HepG2 (cell line): ENCODE data around the gene TSACC. TPM values are rescaled to one million over a fixed set of nuclear protein-coding genes. Genes with fewer than 3 reads are reported as not detected.
A peak's percentile ranks its signal among the peaks of the same experiment; 100 is the strongest.

ENCODE experiments used
- ATAC-seq: fragments of 200-7000 bp; cut with Tn5 transposase; 3 replicates; pipeline ENCODE4 v1.9.1; 2020; ENCODE audit warnings: mild to moderate bottlenecking, moderate library complexity
- BruUV-seq: library from RNA; stranded (reverse); fragments of 400-500 nt; replicated peaks from 2 replicates; lab custom pipeline; 2021; lab: Mats Ljungman, UMichigan
- CTCF ChIA-PET: fragments of 300-600 bp; formaldehyde crosslinking; extraction: SDS; loops from one replicate; lab custom pipeline; 2021; ENCODE audit warnings: low total read pairs, inconsistent platforms, low intra/inter-chr PET ratio; lab: Yijun Ruan, JAX
- POLR2A ChIA-PET: fragments of 350-600 bp; sonication (Branson Sonifier 250); formaldehyde crosslinking; loops from one replicate; lab custom pipeline; 2020; ENCODE audit warnings: antibody characterized with exemption, inconsistent platforms; lab: Yijun Ruan, JAX
- DNase-seq: peaks from one replicate; pipeline ENCODE4 v3.0.0-alpha.2; 2015; ENCODE audit warnings: low spot score
- FAIRE-seq: peaks from 3 replicates; lab custom pipeline; 2011; peaks lifted over from hg19 to GRCh38; lab: Jason Lieb, UNC
- H2AFZ ChIP-seq: one replicate; pipeline ENCODE4 v1.6.1; 2011; ENCODE audit warnings: low read length, inconsistent platforms
- H3K27ac ChIP-seq: fragments of 300-600 bp; 3 replicates; pipeline ENCODE4 v1.8.0; 2011; ENCODE audit warnings: mixed run types, mild to moderate bottlenecking, mixed read lengths, low read length, inconsistent platforms; ENCODE audit not compliant: insufficient read depth; ENCODE audit errors: extremely low read length
- H3K27me3 ChIP-seq, 2 experiments: fragments of 200-600 bp in 1 of 2; 2 replicates in 1 of 2; 3 replicates in 1 of 2; pipeline versions ENCODE4 v1.6.0 to v1.8.0; 2011; ENCODE audit warnings: low read length in 2 of 2, mild to moderate bottlenecking in 2 of 2, moderate library complexity in 2 of 2, inconsistent platforms in 1 of 2; ENCODE audit not compliant: insufficient read depth in 2 of 2, control insufficient read depth in 1 of 2
- H3K36me3 ChIP-seq, 2 experiments: fragments of 200-600 bp in 1 of 2; replicated peaks in 1 of 2; 2 replicates in 1 of 2; 3 replicates in 1 of 2; pipeline versions ENCODE4 v1.5.1 to v1.8.0; 2011; ENCODE audit warnings: low read length in 2 of 2, inconsistent platforms in 1 of 2; ENCODE audit not compliant: insufficient read depth in 2 of 2, control insufficient read depth in 1 of 2
- H3K4me1 ChIP-seq: 2 replicates; pipeline ENCODE4 v1.5.1; 2012; ENCODE audit warnings: low read length, inconsistent platforms; ENCODE audit not compliant: insufficient read depth
- H3K4me2 ChIP-seq: 2 replicates; pipeline ENCODE4 v1.6.0; 2011; ENCODE audit warnings: low read depth, low read length, inconsistent platforms
- H3K4me3 ChIP-seq, 3 experiments: fragments of 200-600 bp in 1 of 3; sonication (generic), shearing (Covaris generic) in 1 of 3; replicated peaks in 1 of 3; 2 replicates each; pipeline ENCODE4 v1.5.1; 2011 to 2016; ENCODE audit warnings: low read length in 3 of 3, inconsistent platforms in 2 of 3, low read depth in 2 of 3, mild to moderate bottlenecking in 2 of 3, control low read depth in 1 of 3, mixed read lengths in 1 of 3; ENCODE audit not compliant: insufficient read depth in 1 of 3
- H3K79me2 ChIP-seq: one replicate; pipeline ENCODE4 v1.6.1; 2011; ENCODE audit warnings: low read length, inconsistent platforms; ENCODE audit not compliant: insufficient read depth
- H3K9ac ChIP-seq: 2 replicates; pipeline ENCODE4 v1.6.0; 2011; ENCODE audit warnings: mild to moderate bottlenecking, low read depth, low read length, inconsistent platforms; ENCODE audit not compliant: insufficient read depth
- H3K9me3 ChIP-seq: 2 replicates; pipeline ENCODE4 v1.5.1; 2012; ENCODE audit warnings: mild to moderate bottlenecking, low read length
- H4K20me1 ChIP-seq: 2 replicates; pipeline ENCODE4 v1.6.0; 2011; ENCODE audit warnings: inconsistent platforms, mild to moderate bottlenecking, low read length, moderate library complexity; ENCODE audit not compliant: insufficient read depth
- DNMT1 ChIP-seq: sonication (generic); formaldehyde crosslinking; IDR thresholded peaks from 2 replicates; pipeline ENCODE4 v1.5.1; 2020; ENCODE audit warnings: mild to moderate bottlenecking, missing genetic modification reagents
- GPN1 ChIP-seq: sonication (generic); formaldehyde crosslinking; IDR thresholded peaks from 2 replicates; pipeline ENCODE4 v1.5.1; 2020; ENCODE audit warnings: missing genetic modification reagents, borderline replicate concordance
- HDAC2 ChIP-seq: sonication (generic); formaldehyde crosslinking; IDR thresholded peaks from 2 replicates; pipeline ENCODE4 v1.4.0; 2020; ENCODE audit warnings: missing genetic modification reagents
- HMGA1 ChIP-seq: sonication (generic); formaldehyde crosslinking; conservative IDR thresholded peaks from 2 replicates; pipeline ENCODE4 v1.4.0; 2020; ENCODE audit warnings: missing genetic modification reagents
- JUND ChIP-seq: sonication (generic); formaldehyde crosslinking; IDR thresholded peaks from 2 replicates; pipeline ENCODE4 v1.8.0; 2022; ENCODE audit warnings: mild to moderate bottlenecking, missing genetic modification reagents
- MIER2 ChIP-seq: IDR thresholded peaks from 2 replicates; pipeline ENCODE4 v1.6.1; 2016; ENCODE audit warnings: missing biosample characterization, missing genetic modification reagents
- NCOA2 ChIP-seq: sonication (generic); formaldehyde crosslinking; IDR thresholded peaks from 2 replicates; pipeline ENCODE4 v1.8.0; 2022; ENCODE audit warnings: inconsistent platforms
- NFE2 ChIP-seq: sonication (generic); formaldehyde crosslinking; IDR thresholded peaks from 2 replicates; pipeline ENCODE4 v1.4.0; 2020; ENCODE audit warnings: missing genetic modification reagents
- POGZ ChIP-seq: sonication (generic); formaldehyde crosslinking; IDR thresholded peaks from 2 replicates; pipeline ENCODE4 v1.4.0; 2020; ENCODE audit warnings: mild to moderate bottlenecking, missing genetic modification reagents
- SMYD3 ChIP-seq: sonication (generic); formaldehyde crosslinking; IDR thresholded peaks from 2 replicates; pipeline ENCODE4 v1.8.1; 2023; ENCODE audit warnings: mild to moderate bottlenecking, missing genetic modification reagents
- ZKSCAN5 ChIP-seq: sonication (generic); formaldehyde crosslinking; IDR thresholded peaks from 2 replicates; pipeline ENCODE4 v1.5.1; 2020; ENCODE audit warnings: mild to moderate bottlenecking, missing genetic modification reagents
- ZNF207 ChIP-seq: fragments of 450-650 bp; IDR thresholded peaks from 2 replicates; pipeline ENCODE4 v1.6.1; 2016; ENCODE audit warnings: antibody characterized with exemption, borderline replicate concordance
- ZNF253 ChIP-seq: sonication (generic); formaldehyde crosslinking; IDR thresholded peaks from 2 replicates; pipeline ENCODE4 v1.8.0; 2022; ENCODE audit warnings: mild to moderate bottlenecking, missing genetic modification reagents, borderline replicate concordance
- ZNF33A ChIP-seq: sonication (generic); formaldehyde crosslinking; IDR thresholded peaks from 2 replicates; pipeline ENCODE4 v1.5.1; 2020; ENCODE audit warnings: missing genetic modification reagents, mild to moderate bottlenecking, moderate library complexity, borderline replicate concordance
- WGBS: methylation state at CpG from one replicate; pipeline ENCODE4 v1.1.6; 2017; ENCODE audit warnings: low lambda C conversion rate; 5-methylcytosine and 5-hydroxymethylcytosine counted together
- in situ Hi-C: cut with HindIII; loops from 2 replicates; pipeline ENCODE4 v1.10.0; 2017; ENCODE audit warnings: low pct_unique_long_range_greater_than_20kb; ENCODE audit not compliant: extremely low pct_ligation_motif_present
- intact Hi-C: fragments of 100-400 bp; cut with micrococcal nuclease; formaldehyde crosslinking; loops from one replicate; pipeline ENCODE4 v1.10.0; 2022; ENCODE audit not compliant: unreplicated experiment
- polyA plus RNA-seq, 8 experiments: library from polyadenylated mRNA; depleted of rRNA in 3 of 8; stranded (reverse) in 7 of 8; unstranded in 1 of 8; fragments of >200 nt; fragmentation: Illumina TruSeq in 4 of 8; extraction: Trizol in 4 of 8; gene quantifications; 2 replicates each; pipeline versions ENCODE4 v1.2.1 to v1.2.3, GENCODE V29; 2011 to 2016; ENCODE audit warnings: low read depth in 4 of 8, missing spikeins in 1 of 8, mixed read lengths in 1 of 8; ENCODE audit not compliant: insufficient read depth in 1 of 8
- total RNA-seq, 5 experiments: library from RNA; depleted of rRNA; stranded (reverse); fragments of >200 nt; fragmentation: Illumina TruSeq; extraction: Trizol; gene quantifications; 2 replicates each; pipeline ENCODE4 v1.2.3, GENCODE V29; 2016; ENCODE audit warnings: low read depth in 1 of 5
- TF ChIP-seq, protein P1 (sequence below): sonication (generic); formaldehyde crosslinking; IDR thresholded peaks from 2 replicates; pipeline ENCODE4 v1.4.0; 2020; ENCODE audit warnings: missing genetic modification reagents, borderline replicate concordance
- TF ChIP-seq, protein P2 (sequence below): conservative IDR thresholded peaks from 2 replicates; pipeline ENCODE4 v1.6.1; 2018; ENCODE audit warnings: missing genetic modification reagents
- TF ChIP-seq, protein P3 (sequence below): sonication (generic); formaldehyde crosslinking; IDR thresholded peaks from 2 replicates; pipeline ENCODE4 v1.5.1; 2020; ENCODE audit warnings: missing genetic modification reagents, mild to moderate bottlenecking, borderline replicate concordance
- TF ChIP-seq, protein P4 (sequence below): sonication (generic); formaldehyde crosslinking; IDR thresholded peaks from 2 replicates; pipeline ENCODE4 v1.4.0; 2020; ENCODE audit warnings: missing genetic modification reagents

Gene TSACC
- total and polyA plus RNA-seq, 2 of the 13 experiments (the other 11 are each of a cell fraction or from before 2014, with no cell fraction given) = 1.5 to 2.6 TPM

DNA sequence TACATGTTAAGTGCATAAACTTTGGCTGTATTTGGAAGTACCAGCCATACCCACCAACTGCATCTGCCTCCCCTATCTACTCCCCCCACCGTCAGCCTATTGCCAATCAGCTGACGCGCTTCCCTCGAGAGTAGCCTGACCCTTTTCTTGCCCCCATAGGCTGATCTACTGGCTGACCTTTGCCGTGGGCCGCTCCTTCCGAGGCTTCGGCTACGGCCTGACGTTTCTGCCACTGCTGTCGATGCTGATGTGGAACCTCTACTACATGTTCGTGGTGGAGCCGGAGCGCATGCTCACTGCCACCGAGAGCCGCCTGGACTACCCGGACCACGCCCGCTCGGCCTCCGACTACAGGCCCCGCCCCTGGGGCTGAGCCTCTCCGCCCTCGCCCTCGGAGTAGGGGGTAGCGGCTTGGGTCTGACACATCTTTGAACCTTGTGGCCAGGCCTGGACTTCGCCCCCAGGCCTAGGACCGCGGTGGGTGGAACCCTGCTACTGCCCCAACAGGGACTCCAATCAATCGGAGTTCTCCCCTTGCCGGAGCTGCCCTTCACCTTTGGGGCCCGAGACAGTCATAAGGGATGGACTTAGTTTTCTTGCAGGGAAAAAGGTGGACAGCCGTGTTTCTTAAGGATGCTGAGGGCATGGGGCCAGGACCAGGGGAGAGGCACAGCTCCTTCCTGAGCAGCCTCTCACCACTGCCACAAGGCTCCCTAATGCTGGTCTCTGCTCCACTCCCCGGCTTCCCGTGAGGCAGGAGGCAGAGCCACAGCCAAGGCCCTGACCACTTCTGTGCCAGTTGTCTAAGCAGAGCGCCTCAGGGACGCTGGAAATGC is 46.9 kb upstream of the TSACC start:
- H3K4me2 ChIP-seq = peak overlapping the region; percentile 81
- H3K36me3 ChIP-seq = peaks cover 0 to 6% of the 10 kb centered on the region in 2 experiments; a peak in 2 of 5 replicates
- no TSS peak for BruUV-seq
- POLR2A ChIA-PET = interaction anchor here (0.9 to 9.2 kb wide), 8 partner anchors 9 to 80 kb away, joined by 3 to 115 read pairs (median 4); partner anchors contain the start of genes PMF1, SMG5 and TMEM79
- peak overlapping the region; percentile 94 for H3K27ac ChIP-seq
- ATAC-seq (peak; percentile 95), DNase-seq (peak; percentile 94), FAIRE-seq (peak; percentile 60)
- no peak overlapping the region for H2AFZ ChIP-seq
- in situ Hi-C loops = no loop called here
- 1% methylated on average over 9 of the region's 37 CpGs for WGBS
- peaks cover 8% of the 10 kb centered on the region for H3K79me2 ChIP-seq
- no peaks in the 10 kb centered on the region for H3K9me3 ChIP-seq
- no peaks in the 10 kb centered on the region for H3K27me3 ChIP-seq
- H3K4me3 ChIP-seq = peak overlapping the region; percentile 66 to 80 (median 73)
- no peaks in the 10 kb centered on the region for H4K20me1 ChIP-seq
- CTCF ChIA-PET = no interaction called here
- intact Hi-C loops = loop anchor here (5.0 kb wide), 1 partner anchor 46 kb away; the partner anchor contains the start of genes CCT3 and TSACC
- H3K9ac ChIP-seq = peak overlapping the region; percentile 81
- H3K4me1 ChIP-seq = peaks cover 44% of the 10 kb centered on the region
- TF ChIP-seq GPN1 (CRISPR knock-in tag) (no peak), HDAC2 (CRISPR knock-in tag) (peak; percentile 67), POGZ (CRISPR knock-in tag) (peak; percentile 88), ZKSCAN5 (CRISPR knock-in tag) (no peak), NCOA2 (peak; percentile 66), HMGA1 (CRISPR knock-in tag) (no peak), ZNF253 (CRISPR knock-in tag) (no peak), MIER2 (CRISPR knock-in tag) (0 out of 2 replicates have a peak, but pooled peaks have one; percentile 26), DNMT1 (no peak), ZNF33A (CRISPR knock-in tag) (no peak), NFE2 (CRISPR knock-in tag) (no peak), ZNF207 (no peak), SMYD3 (CRISPR knock-in tag) (no peak; the same call in 1 of the 2 replicates), JUND (CRISPR knock-in tag) (no peak)
- TF ChIP-seq, protein P1, sequence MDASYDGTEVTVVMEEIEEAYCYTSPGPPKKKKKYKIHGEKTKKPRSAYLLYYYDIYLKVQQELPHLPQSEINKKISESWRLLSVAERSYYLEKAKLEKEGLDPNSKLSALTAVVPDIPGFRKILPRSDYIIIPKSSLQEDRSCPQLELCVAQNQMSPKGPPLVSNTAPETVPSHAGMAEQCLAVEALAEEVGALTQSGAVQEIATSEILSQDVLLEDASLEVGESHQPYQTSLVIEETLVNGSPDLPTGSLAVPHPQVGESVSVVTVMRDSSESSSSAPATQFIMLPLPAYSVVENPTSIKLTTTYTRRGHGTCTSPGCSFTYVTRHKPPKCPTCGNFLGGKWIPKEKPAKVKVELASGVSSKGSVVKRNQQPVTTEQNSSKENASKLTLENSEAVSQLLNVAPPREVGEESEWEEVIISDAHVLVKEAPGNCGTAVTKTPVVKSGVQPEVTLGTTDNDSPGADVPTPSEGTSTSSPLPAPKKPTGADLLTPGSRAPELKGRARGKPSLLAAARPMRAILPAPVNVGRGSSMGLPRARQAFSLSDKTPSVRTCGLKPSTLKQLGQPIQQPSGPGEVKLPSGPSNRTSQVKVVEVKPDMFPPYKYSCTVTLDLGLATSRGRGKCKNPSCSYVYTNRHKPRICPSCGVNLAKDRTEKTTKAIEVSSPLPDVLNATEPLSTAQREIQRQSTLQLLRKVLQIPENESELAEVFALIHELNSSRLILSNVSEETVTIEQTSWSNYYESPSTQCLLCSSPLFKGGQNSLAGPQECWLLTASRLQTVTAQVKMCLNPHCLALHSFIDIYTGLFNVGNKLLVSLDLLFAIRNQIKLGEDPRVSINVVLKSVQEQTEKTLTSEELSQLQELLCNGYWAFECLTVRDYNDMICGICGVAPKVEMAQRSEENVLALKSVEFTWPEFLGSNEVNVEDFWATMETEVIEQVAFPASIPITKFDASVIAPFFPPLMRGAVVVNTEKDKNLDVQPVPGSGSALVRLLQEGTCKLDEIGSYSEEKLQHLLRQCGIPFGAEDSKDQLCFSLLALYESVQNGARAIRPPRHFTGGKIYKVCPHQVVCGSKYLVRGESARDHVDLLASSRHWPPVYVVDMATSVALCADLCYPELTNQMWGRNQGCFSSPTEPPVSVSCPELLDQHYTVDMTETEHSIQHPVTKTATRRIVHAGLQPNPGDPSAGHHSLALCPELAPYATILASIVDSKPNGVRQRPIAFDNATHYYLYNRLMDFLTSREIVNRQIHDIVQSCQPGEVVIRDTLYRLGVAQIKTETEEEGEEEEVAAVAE = peak; percentile 59; the same call in 1 of the 2 replicates
- TF ChIP-seq, protein P2, sequence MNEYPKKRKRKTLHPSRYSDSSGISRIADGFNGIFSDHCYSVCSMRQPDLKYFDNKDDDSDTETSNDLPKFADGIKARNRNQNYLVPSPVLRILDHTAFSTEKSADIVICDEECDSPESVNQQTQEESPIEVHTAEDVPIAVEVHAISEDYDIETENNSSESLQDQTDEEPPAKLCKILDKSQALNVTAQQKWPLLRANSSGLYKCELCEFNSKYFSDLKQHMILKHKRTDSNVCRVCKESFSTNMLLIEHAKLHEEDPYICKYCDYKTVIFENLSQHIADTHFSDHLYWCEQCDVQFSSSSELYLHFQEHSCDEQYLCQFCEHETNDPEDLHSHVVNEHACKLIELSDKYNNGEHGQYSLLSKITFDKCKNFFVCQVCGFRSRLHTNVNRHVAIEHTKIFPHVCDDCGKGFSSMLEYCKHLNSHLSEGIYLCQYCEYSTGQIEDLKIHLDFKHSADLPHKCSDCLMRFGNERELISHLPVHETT (CRISPR knock-in tag) = no peak
- TF ChIP-seq, protein P3, sequence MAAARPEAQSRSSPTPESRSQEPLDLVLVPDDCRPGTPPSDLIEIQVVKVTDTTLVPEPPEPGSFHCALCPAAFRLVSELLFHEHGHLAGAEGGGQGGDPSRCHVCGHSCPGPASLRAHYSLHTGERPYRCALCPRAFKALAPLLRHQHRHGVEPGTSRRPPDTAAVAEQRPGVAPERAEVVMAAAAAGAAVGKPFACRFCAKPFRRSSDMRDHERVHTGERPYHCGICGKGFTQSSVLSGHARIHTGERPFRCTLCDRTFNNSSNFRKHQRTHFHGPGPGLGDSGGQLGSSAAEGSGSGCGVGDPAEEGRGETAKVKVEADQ (CRISPR knock-in tag) = no peak
- TF ChIP-seq, protein P4, sequence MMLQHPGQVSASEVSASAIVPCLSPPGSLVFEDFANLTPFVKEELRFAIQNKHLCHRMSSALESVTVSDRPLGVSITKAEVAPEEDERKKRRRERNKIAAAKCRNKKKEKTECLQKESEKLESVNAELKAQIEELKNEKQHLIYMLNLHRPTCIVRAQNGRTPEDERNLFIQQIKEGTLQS = no peak
